GM19239 (cell line): ENCODE measurements around the gene RRM2.

Experiments used
- DNase-seq: peaks from one replicate; pipeline ENCODE4 v3.0.0; 2011; ENCODE audit warnings: low spot score; ENCODE audit not compliant: insufficient read length
- FAIRE-seq: peaks from 2 replicates; lab custom pipeline; 2011; peaks lifted over from hg19 to GRCh38; lab: Jason Lieb, UNC

Gene RRM2

GRCh38 chr2:10168221-10168620 is 45.7 kb downstream of the RRM2 start:
- DNase-seq (no peak), FAIRE-seq (no peak)

- FAIRE-seq: no peak
- DNase-seq: no peak
These were observed 46.6 kb downstream of the RRM2 start for GRCh38 chr2:10169053-10169578.

GRCh38 chr2:10169581-10169980 is 47.0 kb downstream of the RRM2 start:
- DNase-seq (no peak), FAIRE-seq (no peak)

- FAIRE-seq (no peak), DNase-seq (no peak)
These were observed 47.7 kb downstream of the RRM2 start for GRCh38 chr2:10170256-10170655.

GRCh38 chr2:10171006-10171800 is 48.7 kb downstream of the RRM2 start:
- no peak for FAIRE-seq
- no peak for DNase-seq

- no peak for FAIRE-seq
These were observed 49.7 kb downstream of the RRM2 start for GRCh38 chr2:10172033-10172871.

GRCh38 chr2:10173258-10174005 is 50.9 kb downstream of the RRM2 start:
- no peak for FAIRE-seq
- DNase-seq: no peak

More at GRCh38 chr2:10172033-10172871, 49.7 kb downstream of the RRM2 start:
- no peak for DNase-seq

GRCh38 chr2:10174173-10174572 is 51.6 kb downstream of the RRM2 start:
- FAIRE-seq (no peak), DNase-seq (no peak)

- FAIRE-seq: no peak
- DNase-seq: no peak
These were observed 52.9 kb downstream of the RRM2 start for GRCh38 chr2:10175441-10175840.

GRCh38 chr2:10178751-10179150 is 56.2 kb downstream of the RRM2 start:
- FAIRE-seq (no peak), DNase-seq (no peak)

GRCh38 chr2:10179422-10179821 is 56.9 kb downstream of the RRM2 start:
- no peak for DNase-seq
- no peak for FAIRE-seq

GRCh38 chr2:10180229-10180628 is 57.7 kb downstream of the RRM2 start:
- DNase-seq (no peak), FAIRE-seq (no peak)
